NCI-H1417 treated with DMSO at 0.1 percent for 48 hours (cell line): ENCODE data around the gene MEA1.
"Not testable (repeated sequence)": the region's sequence is repeated elsewhere in the genome, so short reads cannot be mapped to it uniquely, and the experiment has no call there.

Experiments used
- DNase-seq: peaks from one replicate; lab custom pipeline; 2025; lab: John Stamatoyannopoulos, UW

MEA1 gene

GRCh38 chr6:43009124-43009523 lies 4.6 kb downstream of the MEA1 start:
- DNase-seq = no peak

DNA sequence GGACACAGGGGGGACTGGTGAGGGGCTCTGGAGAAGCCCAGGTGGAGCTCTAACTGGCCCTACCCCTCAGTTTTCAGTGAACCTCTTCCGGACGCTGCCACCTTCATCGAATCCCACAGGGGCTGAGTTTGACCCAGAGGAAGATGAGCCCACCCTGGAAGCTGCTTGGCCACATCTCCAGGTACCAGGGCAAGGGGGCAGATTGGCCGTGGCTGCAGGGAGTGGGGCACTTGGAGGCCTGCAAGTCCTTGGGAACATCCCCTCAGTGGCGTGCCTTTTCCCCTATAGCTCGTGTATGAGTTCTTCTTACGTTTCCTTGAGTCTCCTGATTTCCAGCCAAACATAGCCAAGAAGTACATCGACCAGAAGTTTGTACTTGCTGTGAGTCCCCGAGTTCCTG lies 6.6 kb downstream of the MEA1 start:
- DNase-seq = no peak

DNA sequence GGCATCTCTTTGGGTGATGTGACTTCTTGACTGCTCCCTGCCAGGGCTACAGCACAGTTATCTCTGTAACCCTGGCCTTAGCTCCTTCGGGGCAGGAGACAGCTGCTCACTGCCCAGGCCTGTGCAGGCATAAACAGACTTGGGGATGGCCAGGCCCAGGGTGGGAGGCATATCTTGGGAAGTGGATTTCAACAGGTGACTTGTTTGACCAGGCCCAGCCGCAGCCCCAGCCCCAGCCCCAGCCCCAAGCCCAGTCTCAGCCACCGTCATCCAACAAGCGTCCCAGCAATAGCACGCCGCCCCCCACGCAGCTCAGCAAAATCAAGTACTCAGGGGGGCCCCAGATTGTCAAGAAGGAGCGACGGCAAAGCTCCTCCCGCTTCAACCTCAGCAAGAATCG lies 7.5 kb downstream of the MEA1 start:
- no peak for DNase-seq

DNA sequence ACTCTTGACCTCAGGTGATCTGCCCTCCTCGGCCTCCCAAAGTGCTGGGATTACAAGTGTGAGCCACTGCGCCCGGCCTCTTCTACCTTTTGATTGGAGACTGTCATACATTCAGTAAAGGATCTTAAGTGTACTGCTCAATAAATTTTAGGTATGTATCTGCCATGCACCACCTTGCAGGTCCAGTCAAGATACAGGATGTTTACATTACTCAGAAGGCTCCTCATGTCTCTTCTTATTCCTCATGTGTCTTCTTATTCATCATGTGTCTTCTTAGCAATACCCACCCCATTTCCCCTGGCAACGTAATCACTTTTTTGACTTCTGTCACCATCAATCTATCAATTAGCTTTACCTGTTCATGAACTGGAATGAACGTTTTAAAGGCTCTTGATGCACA lies 7.9 kb downstream of the MEA1 start:
- no peak for DNase-seq

DNA sequence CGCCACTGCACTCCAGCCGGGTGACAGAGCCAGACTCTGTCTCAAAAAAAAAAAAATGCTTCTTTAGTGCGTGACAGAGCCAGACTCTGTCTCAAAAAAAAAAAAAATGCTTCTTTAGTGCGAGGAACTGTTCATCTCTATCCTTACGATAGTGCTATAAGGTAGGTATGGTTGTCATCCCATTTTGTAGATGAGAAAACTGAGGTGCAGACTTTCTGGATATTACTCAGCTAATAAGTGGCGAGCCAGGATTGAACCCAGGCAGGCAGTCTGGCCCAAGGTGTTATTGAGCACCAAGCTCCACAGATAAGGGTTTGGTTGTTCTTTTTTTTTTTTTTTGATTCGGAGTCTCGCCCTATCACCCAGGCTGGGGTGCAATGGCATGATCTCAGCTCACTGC lies 11.9 kb downstream of the MEA1 start:
- DNase-seq = no peak

DNA sequence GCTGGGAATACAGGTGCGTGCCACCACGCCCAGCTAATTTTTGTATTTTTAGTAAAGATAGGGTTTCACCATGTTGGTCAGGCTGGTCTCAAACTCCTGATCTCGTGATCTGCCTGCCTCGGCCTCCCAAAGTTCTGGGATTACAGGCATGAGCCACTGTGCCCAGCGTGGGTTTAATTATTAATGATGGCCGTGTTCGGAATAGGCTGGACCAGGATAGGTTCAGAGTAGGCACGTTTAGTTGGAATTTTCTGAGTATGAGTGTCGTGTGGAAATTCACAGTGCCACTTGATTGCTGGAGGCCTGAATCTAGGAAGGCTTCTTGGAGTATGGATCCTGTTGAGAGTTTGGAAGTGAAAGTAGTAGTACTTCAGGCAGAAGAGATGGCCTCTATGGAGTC lies 15.5 kb downstream of the MEA1 start:
- DNase-seq = not testable (repeated sequence)

DNA sequence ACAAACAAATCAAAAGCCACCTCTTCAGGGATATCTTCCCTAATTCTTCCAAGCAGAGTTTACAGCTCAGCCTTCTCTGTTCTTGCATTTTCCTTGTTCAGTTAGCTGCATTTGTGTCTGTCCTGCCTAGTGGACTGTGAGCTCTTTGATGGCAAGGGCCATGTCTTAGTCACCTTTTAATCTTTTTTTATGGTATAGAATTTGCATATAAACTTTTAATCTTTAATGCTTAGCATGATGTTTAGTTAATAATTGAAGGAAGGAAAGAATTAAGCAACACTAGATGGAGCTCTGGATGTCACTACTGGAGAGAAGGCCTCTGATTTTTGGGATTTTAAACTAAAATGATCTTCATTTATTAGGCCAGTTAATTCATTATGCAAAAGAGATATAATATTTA lies 17.2 kb downstream of the MEA1 start:
- DNase-seq = no peak

DNA sequence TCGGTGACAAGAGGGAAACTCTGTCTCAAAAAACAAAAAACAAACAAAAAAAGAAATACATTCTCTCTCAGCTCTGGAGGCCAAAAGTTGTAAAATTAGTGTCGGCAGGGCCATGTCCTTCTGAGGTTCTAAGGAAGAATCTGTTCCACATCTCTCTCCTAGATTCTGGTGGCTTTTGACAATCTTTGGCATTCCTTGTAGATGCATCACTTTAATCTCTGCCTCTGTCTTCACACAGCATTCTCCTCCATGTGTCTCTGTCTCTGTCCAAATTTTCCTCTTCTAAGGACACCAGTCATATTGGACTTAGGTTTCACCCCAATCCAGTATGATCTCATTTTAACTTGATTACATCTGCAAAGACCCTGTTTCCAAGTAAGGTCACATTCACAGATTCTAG lies 20.3 kb downstream of the MEA1 start:
- DNase-seq = no peak

DNA sequence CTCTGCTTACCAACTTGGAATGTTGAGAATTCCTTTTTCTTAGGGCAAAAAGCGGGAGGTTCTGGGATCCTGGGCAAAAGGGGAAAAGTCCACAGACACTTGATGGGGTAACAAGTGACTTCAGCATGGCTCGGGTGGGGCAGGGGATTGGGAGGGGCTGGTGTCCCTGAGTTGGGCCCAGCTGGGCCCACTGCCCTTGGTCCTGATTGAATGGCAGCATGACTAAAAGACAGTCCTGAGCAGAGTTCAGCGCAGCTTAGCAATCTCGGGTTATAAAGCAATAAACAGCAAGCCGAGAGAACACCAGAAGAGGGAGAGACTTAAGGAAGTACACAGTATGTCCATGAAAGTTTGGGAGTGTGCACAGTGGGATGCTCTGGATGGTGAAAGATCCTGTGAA lies 23.8 kb downstream of the MEA1 start:
- no peak for DNase-seq

DNA sequence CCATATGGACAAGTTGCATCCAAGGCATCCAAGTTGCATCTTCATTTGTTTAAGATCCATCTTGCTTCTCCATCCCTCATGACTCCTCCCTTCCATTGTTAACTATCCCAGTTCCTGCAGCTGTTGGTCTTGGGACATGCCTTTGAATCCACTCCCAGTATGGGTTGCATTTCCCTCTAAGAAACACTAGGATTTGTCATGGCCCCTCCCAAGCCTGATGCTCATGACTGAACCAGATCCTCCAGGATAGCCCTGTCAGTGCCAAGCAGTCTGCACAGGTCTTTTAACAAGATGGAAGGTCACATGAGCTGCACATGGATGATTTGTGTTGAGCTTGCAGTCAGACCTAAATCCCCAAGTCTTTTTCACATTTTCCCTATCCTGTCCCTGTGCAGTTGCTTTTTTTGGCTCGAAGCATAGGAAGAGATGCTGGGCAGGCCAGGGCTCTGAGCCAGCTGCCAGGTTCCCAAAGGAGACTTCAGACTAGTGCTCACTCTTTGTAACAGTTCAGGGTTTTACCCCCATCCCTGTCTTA lies 25.2 kb downstream of the MEA1 start:
- no peak for DNase-seq

GRCh38 chr6:42987533-42988451 lies 26.0 kb downstream of the MEA1 start:
- DNase-seq = no peak

GRCh38 chr6:42984924-42985475 lies 28.7 kb downstream of the MEA1 start:
- DNase-seq = no peak

DNA sequence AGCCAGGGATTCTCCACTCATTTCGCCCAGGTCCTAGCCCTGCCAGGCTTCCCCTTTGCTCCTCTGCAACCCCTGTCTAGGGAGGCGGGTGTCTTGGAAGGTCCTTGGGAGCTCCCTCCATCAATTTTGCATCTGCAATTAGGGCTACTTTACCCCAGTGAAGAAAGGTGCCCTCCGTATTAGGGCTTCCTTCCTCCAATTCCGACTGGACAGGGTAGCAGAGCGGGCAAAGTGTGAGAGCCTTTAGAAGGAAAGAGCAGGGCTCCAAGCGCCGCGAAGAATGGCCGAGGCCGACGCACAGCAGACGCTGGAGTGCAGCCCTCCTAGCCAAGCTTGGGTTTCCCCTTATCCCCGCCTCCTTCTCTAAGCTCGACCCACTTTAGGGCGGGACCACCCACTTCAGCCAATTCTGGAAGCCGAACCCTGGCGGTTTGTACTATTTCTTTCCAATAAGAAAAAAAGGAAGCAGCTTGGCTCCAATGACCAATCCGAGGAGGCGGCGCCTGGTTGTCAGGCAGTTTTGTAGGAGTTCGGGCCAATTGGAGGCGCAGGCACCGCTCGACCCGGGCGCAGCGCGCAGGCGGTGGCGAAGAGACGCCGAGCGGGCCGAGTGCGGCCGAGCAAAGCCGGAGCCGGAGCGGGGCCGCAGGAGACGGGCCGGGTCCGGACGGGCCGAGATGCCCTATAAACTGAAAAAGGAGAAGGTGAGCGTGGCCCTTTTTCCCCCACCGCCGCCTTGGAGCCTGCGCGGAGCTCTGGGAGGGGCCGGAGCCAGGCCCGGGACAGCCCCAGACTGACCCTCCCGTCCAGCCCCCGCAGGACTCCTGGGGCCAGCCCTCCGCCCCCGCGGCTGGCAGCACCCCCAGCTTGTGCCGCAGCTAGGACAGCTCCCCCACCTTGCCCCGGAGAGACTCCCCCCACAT lies 29.5 kb downstream of the MEA1 start, which contains the start of gene PPP2R5D:
TSS of gene PPP2R5D (plus strand) at position 570 of the 923 bp plus-strand sequence. CDS start at position 678, 108 bp downstream.
- peak; percentile 92 for DNase-seq

GRCh38 chr6:42981836-42982235 lies 31.9 kb downstream of the MEA1 start:
- no peak for DNase-seq

DNA sequence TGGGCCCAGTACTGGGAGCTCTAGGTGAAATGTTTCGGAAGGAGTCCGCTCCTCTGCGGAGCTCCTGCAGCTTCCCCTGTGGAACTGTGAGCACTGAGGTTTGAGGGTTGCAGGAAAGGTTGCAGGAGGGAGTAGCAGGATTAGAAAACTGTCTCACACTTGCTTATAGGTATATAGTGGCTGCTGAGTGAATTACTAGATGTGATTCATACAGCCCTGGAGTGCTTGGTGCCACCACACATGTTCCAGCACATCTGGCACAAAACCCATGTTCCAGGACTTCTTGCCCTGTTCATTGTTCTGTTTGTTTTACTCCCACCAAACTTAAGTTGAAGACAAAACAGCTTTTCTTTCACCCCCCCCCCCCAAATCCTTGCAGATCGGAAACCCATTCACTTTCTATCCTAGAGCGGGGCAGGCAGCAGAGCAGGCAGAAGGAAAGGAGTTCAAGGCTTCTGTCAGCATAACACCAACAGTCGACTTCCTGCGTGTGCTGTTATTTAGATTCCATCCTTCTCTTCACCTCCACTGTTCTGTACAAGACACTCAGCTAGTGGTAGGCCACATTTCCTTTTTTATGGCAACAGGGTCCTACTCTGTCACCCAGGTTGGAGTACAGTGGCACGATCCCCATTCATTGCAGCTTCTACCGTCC lies 34.1 kb downstream of the MEA1 start:
- no peak for DNase-seq

- DNase-seq = peak; percentile 44
These were observed 34.8 kb downstream of the MEA1 start, which contains the start of gene PEX6 for GRCh38 chr6:42978839-42979522. Gene PEX6, minus strand, starts transcription at chr6:42979181. Its CDS starts 31 bp downstream, at chr6:42979150.

DNA sequence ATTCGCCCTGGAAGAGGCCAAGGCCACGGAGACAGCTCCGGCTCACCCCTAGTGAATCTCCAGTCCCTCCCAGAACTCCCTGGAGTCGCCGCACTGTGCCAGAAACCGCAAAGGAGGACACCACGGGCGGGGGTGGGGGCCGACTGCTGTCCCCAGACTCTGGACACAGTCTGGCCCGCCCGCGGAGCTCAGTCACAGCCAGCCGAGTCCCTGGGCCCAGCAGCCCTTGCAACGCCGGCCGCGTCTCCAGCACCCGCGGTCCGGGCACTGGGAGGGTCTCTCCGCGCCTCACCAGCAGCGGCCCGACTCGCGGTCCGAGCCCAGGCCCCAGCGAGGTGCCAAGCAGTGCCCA lies 35.3 kb downstream of the MEA1 start:
- no peak for DNase-seq

GRCh38 chr6:42974919-42975505 lies 38.7 kb downstream of the MEA1 start:
- no peak for DNase-seq

DNA sequence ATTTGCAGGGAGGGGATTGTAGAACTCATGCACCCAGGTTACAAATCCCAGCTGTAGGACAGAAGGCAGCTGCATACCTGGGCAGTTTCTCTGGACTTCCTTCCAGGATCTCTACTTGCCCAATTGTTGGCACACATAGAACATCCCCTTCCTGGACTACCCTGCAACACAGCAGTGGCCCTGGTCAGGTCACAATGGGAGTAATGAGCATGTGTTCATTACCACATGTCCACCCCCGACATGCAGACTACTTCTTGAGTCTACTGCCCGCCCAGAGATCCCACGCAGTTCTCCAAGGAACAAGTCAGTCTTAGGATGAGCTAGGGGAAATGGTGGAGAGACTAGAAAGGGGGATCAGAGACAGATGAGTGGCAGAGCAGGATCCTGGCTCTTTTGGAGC lies 39.8 kb downstream of the MEA1 start:
- DNase-seq = no peak

- DNase-seq = no peak
These were observed 41.9 kb downstream of the MEA1 start for GRCh38 chr6:42971746-42972327.
